Measurements from ENCODE around the gene TACR1. TPM values are rescaled to one million over a fixed set of nuclear protein-coding genes. Genes with fewer than 3 reads are reported as not detected.

TACR1 gene
- total and polyA plus RNA-seq, 7 experiments from 2014 or later, result 0.24 TPM; not detected in 6

DNA sequence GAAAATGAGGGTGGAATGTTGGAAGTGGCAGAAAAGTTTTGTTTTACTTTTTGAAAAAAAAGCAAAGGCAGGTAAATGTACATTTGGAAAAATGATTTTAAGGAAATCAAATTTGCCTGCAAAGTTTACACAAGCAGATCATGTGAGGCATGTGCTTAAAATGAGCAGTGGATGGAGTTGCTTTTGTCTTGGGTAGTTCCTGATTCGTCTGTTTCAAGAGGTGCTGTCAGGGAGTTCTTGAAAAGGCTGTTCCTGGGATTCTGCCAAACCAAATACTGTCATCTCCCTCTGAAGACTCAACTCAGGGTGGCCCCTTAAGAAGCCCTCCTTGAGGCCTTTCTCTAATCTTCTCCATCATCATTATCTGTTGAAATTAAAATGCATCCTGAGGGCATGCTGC, 59.0 kb downstream of the TACR1 start:
- Mint-ChIP-seq H3K36me3 (no peaks in the 10 kb centered on the region), H3K4me1 (no peaks in the 10 kb centered on the region), H3K27me3 (peaks cover 0 to 5% (median 3%) of the 10 kb centered on the region in 5 donors), H3K27ac (no peak overlapping the region), H3K4me3 (no peak overlapping the region), H3K9me3 (no peaks in the 10 kb centered on the region)
- Histone ChIP-seq H3K4me3 (ENCODE audit: low read length) (no peak overlapping the region), H3K27ac (ENCODE audit: low read depth, low read length) (no peak overlapping the region), H3K27me3 (ENCODE audit: control insufficient read depth in 2 of 2, insufficient read depth in 2 of 2, low read length in 2 of 2) (no peaks in the 10 kb centered on the region), H3K36me3 (ENCODE audit: control insufficient read depth in 2 of 3, insufficient read depth in 3 of 3, low read length in 3 of 3) (no peaks in the 10 kb centered on the region), H3K9me3 (ENCODE audit: control insufficient read depth in 2 of 3, low read length in 3 of 3) (no peaks in the 10 kb centered on the region), H3K4me1 (ENCODE audit: control insufficient read depth in 2 of 2, insufficient read depth in 2 of 2, low read length in 2 of 2) (no peaks in the 10 kb centered on the region)
- intact Hi-C loops (cut with micrococcal nuclease), result no loop called here
- no peak for DNase-seq
- ATAC-seq, result no peak
- ChIA-PET CTCF (no interaction called here), POLR2A (no interaction called here)

DNA sequence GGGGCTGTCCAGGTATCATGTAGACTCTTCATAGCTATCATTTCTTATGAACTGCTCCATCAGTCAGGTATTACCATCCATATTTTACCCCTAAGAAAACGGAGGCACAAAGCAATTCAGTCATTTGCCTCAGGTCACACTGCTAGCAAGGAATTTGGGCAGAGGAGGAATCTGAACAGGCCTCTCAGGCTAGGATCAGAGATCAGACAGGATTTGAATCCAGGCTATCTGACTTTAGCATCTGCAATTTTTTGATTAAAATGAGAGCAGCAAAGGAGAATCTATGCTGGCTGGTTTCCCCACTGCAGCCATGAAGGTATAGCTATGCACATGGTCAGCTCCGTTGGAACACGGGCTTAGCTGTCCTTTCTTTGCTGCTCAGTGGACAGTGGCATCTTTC, 60.1 kb downstream of the TACR1 start:
- no peak for ATAC-seq
- no peaks in the 10 kb centered on the region for H3K4me1 ChIP-seq (ENCODE audit: control insufficient read depth in 2 of 2, insufficient read depth in 2 of 2, low read length in 2 of 2)
- ChIA-PET CTCF (no interaction called here), POLR2A (no interaction called here)
- no peaks in the 10 kb centered on the region for H3K4me1 Mint-ChIP-seq
- no peaks in the 10 kb centered on the region for H3K36me3 ChIP-seq (ENCODE audit: control insufficient read depth in 2 of 3, insufficient read depth in 3 of 3, low read length in 3 of 3)
- DNase-seq, result no peak
- no peaks in the 10 kb centered on the region for H3K9me3 ChIP-seq (ENCODE audit: control insufficient read depth in 2 of 3, low read length in 3 of 3)
- H3K9me3 Mint-ChIP-seq, result no peaks in the 10 kb centered on the region
- peaks cover 0 to 5% (median 3%) of the 10 kb centered on the region in 5 donors for H3K27me3 Mint-ChIP-seq
- peaks cover 0 to 4% (median 0%) of the 10 kb centered on the region in 5 donors for H3K36me3 Mint-ChIP-seq
- no peak overlapping the region for H3K4me3 ChIP-seq (ENCODE audit: low read length)
- no peak overlapping the region for H3K4me3 Mint-ChIP-seq
- no peak overlapping the region for H3K27ac ChIP-seq (ENCODE audit: low read depth, low read length)
- no peaks in the 10 kb centered on the region for H3K27me3 ChIP-seq (ENCODE audit: control insufficient read depth in 2 of 2, insufficient read depth in 2 of 2, low read length in 2 of 2)
- intact Hi-C loops (cut with micrococcal nuclease), result no loop called here
- H3K27ac Mint-ChIP-seq, result no peak overlapping the region

DNA sequence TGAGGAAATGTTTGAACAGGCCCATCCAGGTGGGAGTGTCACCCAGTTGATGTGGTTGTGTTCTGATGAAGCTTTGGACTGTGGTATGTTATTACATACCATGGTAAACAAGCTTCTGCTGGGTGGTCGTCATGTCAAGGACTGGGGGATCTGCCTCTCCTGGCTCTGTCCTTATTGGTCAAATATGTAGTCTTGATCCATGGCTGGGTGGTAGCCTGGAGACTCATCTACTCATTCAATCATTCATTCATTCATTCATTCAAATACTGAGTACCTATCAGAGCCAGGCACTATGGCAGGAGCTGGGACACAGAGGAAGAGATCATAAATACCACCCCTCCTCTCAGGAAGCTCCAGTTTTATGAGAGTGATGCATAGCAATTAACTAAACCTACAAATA, 60.8 kb downstream of the TACR1 start:
- CTCF ChIA-PET, result no interaction called here
- Histone ChIP-seq H3K4me1 (ENCODE audit: control insufficient read depth in 2 of 2, insufficient read depth in 2 of 2, low read length in 2 of 2) (no peaks in the 10 kb centered on the region), H3K36me3 (ENCODE audit: control insufficient read depth in 2 of 3, insufficient read depth in 3 of 3, low read length in 3 of 3) (no peaks in the 10 kb centered on the region), H3K27ac (ENCODE audit: low read depth, low read length) (no peak overlapping the region), H3K4me3 (ENCODE audit: low read length) (no peak overlapping the region), H3K27me3 (ENCODE audit: control insufficient read depth in 2 of 2, insufficient read depth in 2 of 2, low read length in 2 of 2) (no peaks in the 10 kb centered on the region), H3K9me3 (ENCODE audit: control insufficient read depth in 2 of 3, low read length in 3 of 3) (no peaks in the 10 kb centered on the region)
- H3K36me3 Mint-ChIP-seq, result peaks cover 0 to 4% (median 0%) of the 10 kb centered on the region in 5 donors
- no peaks in the 10 kb centered on the region for H3K9me3 Mint-ChIP-seq
- intact Hi-C loops (cut with micrococcal nuclease), result no loop called here
- no peak overlapping the region for H3K4me3 Mint-ChIP-seq
- H3K4me1 Mint-ChIP-seq, result no peaks in the 10 kb centered on the region
- no peak for ATAC-seq
- no peak overlapping the region for H3K27ac Mint-ChIP-seq
- no peak for DNase-seq
- POLR2A ChIA-PET, result no interaction called here
- peaks cover 0 to 5% (median 3%) of the 10 kb centered on the region in 5 donors for H3K27me3 Mint-ChIP-seq

DNA sequence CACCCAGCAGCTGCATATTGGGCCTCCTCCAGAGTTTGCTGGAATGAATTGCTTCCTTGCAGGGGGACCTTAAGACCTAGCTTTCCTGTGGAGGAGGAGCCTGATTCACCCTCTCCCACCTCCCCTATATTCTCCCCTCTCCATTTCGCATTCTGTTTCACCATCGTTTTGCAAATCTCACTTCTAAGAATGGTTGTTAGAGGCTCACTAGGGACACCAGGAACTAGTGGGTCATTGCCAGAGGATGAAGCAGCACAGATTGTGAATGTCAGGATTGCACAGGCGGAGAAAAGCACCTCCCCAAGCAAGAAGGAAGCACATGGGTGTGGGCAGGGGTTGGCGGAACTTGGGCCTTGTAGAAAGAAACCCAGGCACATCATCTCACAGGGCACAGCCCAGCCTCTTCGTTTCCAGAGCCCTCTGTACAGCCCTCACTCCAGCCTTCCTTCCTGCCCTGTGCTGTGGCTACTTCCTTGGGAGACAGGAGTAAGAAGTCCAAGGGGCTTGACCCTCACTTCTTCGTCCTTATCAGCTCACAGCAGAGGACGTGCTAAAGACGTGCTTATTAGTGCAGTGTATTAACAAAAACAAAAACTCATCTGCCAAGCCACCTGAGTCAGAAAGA, 63.4 kb downstream of the TACR1 start:
- DNase-seq (no peak), ATAC-seq (no peak)
- no peaks in the 10 kb centered on the region for H3K4me1 Mint-ChIP-seq
- CTCF ChIA-PET, result no interaction called here
- intact Hi-C loops (cut with micrococcal nuclease), result no loop called here
- H3K27me3 Mint-ChIP-seq, result peaks cover 0 to 5% (median 3%) of the 10 kb centered on the region in 5 donors
- no peak overlapping the region for H3K4me3 Mint-ChIP-seq
- H3K4me3 ChIP-seq (ENCODE audit: low read length), result no peak overlapping the region
- no peak overlapping the region for H3K27ac Mint-ChIP-seq
- POLR2A ChIA-PET, result no interaction called here
- no peaks in the 10 kb centered on the region for H3K27me3 ChIP-seq (ENCODE audit: control insufficient read depth in 2 of 2, insufficient read depth in 2 of 2, low read length in 2 of 2)
- H3K4me1 ChIP-seq (ENCODE audit: control insufficient read depth in 2 of 2, insufficient read depth in 2 of 2, low read length in 2 of 2), result no peaks in the 10 kb centered on the region
- no peak overlapping the region for H3K27ac ChIP-seq (ENCODE audit: low read depth, low read length)
- H3K36me3 Mint-ChIP-seq, result peaks cover 0 to 7% (median 0%) of the 10 kb centered on the region in 5 donors
- H3K9me3 ChIP-seq (ENCODE audit: control insufficient read depth in 2 of 3, low read length in 3 of 3), result no peaks in the 10 kb centered on the region
- no peaks in the 10 kb centered on the region for H3K9me3 Mint-ChIP-seq
- no peaks in the 10 kb centered on the region for H3K36me3 ChIP-seq (ENCODE audit: control insufficient read depth in 2 of 3, insufficient read depth in 3 of 3, low read length in 3 of 3)

DNA sequence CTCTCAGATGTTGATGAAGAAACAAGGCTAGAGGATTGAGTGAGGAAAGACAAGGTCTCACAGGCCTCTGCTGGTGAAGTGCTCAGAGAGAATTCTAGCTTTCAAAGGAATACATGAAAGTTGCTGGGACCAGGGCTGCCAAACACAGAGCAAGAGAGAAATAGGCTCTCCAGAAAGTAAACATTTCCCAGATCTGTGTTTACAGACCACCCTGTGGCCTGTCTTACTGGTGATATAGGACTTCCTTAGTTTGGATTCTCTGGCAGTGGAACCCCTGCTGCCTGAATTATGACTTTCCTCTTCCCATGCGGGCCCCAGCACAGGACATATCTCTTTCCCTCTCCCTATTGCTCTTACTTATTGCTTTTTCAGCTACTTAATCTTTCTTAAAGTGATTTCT, 64.5 kb downstream of the TACR1 start:
- CTCF ChIA-PET, result no interaction called here
- intact Hi-C loops (cut with micrococcal nuclease), result no loop called here

DNA sequence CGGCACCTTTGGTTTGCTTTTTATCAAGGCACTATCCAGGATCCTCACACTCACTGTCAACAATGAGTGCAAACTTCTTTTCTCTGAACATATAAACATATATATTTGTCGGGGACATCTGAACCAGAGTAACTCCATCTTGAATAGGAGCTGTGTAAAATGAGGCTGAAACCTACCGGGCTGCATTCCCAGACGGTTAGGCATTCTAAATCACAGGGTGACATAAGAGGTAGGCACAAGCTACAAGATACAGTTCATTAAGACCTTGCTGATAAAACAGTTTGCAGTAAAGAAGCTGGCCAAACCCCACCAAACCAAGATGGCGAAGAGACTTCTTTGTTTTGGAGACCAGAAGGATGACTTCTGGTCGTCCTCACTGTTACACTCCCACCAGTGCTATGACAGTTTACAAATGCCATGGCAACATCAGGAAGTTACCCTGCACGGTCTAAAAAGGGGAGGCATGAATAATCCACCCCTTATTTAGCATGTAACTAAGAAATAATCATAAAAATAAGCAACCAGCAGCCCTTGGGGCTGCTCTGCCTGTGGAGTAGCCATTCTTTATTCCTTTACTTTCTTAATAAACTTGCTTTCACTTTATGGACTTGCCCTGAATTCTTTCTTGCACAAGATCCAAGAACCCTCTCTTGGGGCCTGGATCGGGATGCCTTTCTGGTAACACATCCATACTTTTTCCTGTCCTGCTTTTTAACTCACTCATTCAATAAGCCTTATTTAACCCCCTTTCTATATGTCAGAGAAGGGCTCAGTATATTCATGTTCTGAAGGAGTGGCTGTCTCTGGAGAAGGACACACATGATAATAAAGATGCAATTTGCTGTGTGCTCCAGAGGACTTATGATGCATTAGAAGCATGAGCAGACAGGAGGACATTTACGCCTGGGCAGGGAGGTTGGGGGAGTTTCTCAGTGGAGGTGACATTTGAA, 65.4 kb downstream of the TACR1 start:
- ChIA-PET CTCF (no interaction called here), POLR2A (no interaction called here)
- Mint-ChIP-seq H3K9me3 (peaks cover 0 to 2% (median 0%) of the 10 kb centered on the region in 11 donors), H3K36me3 (peaks cover 0 to 7% (median 0%) of the 10 kb centered on the region in 5 donors), H3K27ac (no peak overlapping the region), H3K4me1 (no peaks in the 10 kb centered on the region), H3K4me3 (no peak overlapping the region), H3K27me3 (peaks cover 0 to 4% (median 0%) of the 10 kb centered on the region in 5 donors)
- no peak overlapping the region for H3K4me3 ChIP-seq (ENCODE audit: low read length)
- no peaks in the 10 kb centered on the region for H3K27me3 ChIP-seq (ENCODE audit: control insufficient read depth in 2 of 2, insufficient read depth in 2 of 2, low read length in 2 of 2)
- no peaks in the 10 kb centered on the region for H3K36me3 ChIP-seq (ENCODE audit: control insufficient read depth in 2 of 3, insufficient read depth in 3 of 3, low read length in 3 of 3)
- H3K4me1 ChIP-seq (ENCODE audit: control insufficient read depth in 2 of 2, insufficient read depth in 2 of 2, low read length in 2 of 2), result no peaks in the 10 kb centered on the region
- H3K9me3 ChIP-seq (ENCODE audit: control insufficient read depth in 2 of 3, low read length in 3 of 3), result no peaks in the 10 kb centered on the region
- DNase-seq (no peak), ATAC-seq (no peak)
- intact Hi-C loops (cut with micrococcal nuclease), result no loop called here
- no peak overlapping the region for H3K27ac ChIP-seq (ENCODE audit: low read depth, low read length)

More for the DNA sequence above, 64.5 kb downstream of the TACR1 start:
- H3K4me3 ChIP-seq (ENCODE audit: low read length), result no peak overlapping the region
- H3K4me3 Mint-ChIP-seq, result no peak overlapping the region
- no peaks in the 10 kb centered on the region for H3K36me3 ChIP-seq (ENCODE audit: control insufficient read depth in 2 of 3, insufficient read depth in 3 of 3, low read length in 3 of 3)
- H3K36me3 Mint-ChIP-seq, result peaks cover 0 to 7% (median 0%) of the 10 kb centered on the region in 5 donors
- H3K27ac ChIP-seq (ENCODE audit: low read depth, low read length), result no peak overlapping the region
- no peaks in the 10 kb centered on the region for H3K27me3 ChIP-seq (ENCODE audit: control insufficient read depth in 2 of 2, insufficient read depth in 2 of 2, low read length in 2 of 2)
- peaks cover 0 to 4% (median 3%) of the 10 kb centered on the region in 5 donors for H3K27me3 Mint-ChIP-seq
- H3K4me1 ChIP-seq (ENCODE audit: control insufficient read depth in 2 of 2, insufficient read depth in 2 of 2, low read length in 2 of 2), result no peaks in the 10 kb centered on the region
- peaks cover 0 to 2% (median 0%) of the 10 kb centered on the region in 11 donors for H3K9me3 Mint-ChIP-seq
- POLR2A ChIA-PET, result no interaction called here
- DNase-seq (no peak), ATAC-seq (no peak)
- no peaks in the 10 kb centered on the region for H3K9me3 ChIP-seq (ENCODE audit: control insufficient read depth in 2 of 3, low read length in 3 of 3)
- no peak overlapping the region for H3K27ac Mint-ChIP-seq
- no peaks in the 10 kb centered on the region for H3K4me1 Mint-ChIP-seq

All from naive thymus-derived CD4-positive, alpha-beta T cell (primary cell).